ENCODE measurements around the gene TMEM132A.

The TMEM132A gene

DNA sequence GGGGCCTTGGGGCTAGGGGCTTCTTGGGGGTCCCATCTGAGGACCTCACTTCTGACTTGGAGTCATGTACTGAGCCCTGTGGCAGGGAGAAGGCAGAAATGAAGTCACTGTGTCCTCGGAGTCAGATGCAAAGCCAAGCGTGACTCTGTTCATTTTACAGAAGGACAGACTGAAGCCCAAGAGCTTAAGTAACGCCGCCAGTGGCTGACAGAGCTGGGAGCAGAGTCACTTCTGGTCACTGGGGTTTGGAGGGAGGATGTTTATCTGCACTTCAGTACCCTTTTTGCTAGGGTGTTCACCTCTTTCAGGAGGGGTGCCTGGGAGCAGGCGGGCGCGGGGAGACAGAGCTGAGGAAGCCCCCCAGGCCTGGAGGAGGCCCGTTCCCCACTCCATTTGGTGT, 57.9 kb downstream of the TMEM132A start:
- Mint-ChIP-seq H3K4me1 (ENCODE audit: low read depth) (peaks cover 96% of the 10 kb centered on the region), H3K36me3 (ENCODE audit: low read depth) (peaks cover 93% of the 10 kb centered on the region), H3K27ac (peak overlapping the region; percentile 97), H3K4me3 (peak overlapping the region; percentile 88), H3K9me3 (no peaks in the 10 kb centered on the region), H3K27me3 (no peaks in the 10 kb centered on the region)
- DNase-seq, result peak; percentile 60

DNA sequence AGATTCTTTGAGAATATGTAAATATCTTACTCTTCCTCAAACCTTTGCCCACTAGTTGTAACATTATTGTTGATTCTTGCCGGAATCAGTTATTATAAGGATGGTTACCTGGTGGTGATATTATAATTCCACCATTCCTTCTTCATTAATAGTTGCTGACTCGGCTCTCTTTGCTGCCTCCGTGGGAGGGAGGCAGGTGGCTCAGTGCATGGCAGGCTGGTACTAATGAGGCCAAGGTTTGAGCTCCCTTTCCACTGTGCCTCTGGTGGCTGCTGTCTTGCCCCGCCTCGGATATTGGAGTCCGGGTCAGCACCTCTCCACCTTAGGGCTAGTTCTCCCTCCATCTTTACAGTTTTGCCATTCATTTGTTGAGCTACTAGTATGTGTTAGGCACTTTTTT, 59.9 kb downstream of the TMEM132A start:
- no peaks in the 10 kb centered on the region for H3K27me3 Mint-ChIP-seq
- peak overlapping the region; percentile 88 for H3K4me3 Mint-ChIP-seq
- H3K36me3 Mint-ChIP-seq (ENCODE audit: low read depth), result peaks cover 93% of the 10 kb centered on the region
- peaks cover 96% of the 10 kb centered on the region for H3K4me1 Mint-ChIP-seq (ENCODE audit: low read depth)
- DNase-seq, result peak; percentile 48
- H3K27ac Mint-ChIP-seq, result peak overlapping the region; percentile 97
- H3K9me3 Mint-ChIP-seq, result no peaks in the 10 kb centered on the region

DNA sequence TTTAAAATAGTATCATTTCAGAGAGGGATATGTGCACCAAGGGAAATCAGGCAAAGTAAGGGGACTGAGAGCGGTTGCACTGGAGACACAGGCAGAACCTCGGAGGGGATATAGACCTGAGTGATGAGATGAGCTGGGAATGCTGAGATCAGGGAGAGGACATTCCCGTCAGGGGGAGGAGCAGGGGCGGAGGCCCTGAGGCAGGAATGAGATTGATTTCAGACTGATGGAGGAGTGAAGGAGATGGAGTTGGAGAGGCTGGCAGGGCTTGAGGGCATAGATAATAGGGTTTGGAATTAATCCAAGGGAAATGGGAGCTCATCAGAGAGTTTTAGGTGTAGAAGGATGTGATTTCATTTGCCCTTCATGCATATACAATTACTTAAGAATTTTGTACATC, 60.4 kb downstream of the TMEM132A start:
- H3K36me3 Mint-ChIP-seq (ENCODE audit: low read depth), result peaks cover 93% of the 10 kb centered on the region
- peak; percentile 36 for DNase-seq
- no peaks in the 10 kb centered on the region for H3K27me3 Mint-ChIP-seq
- H3K4me3 Mint-ChIP-seq, result peak overlapping the region; percentile 88
- H3K4me1 Mint-ChIP-seq (ENCODE audit: low read depth), result peaks cover 96% of the 10 kb centered on the region
- no peaks in the 10 kb centered on the region for H3K9me3 Mint-ChIP-seq
- peak overlapping the region; percentile 97 for H3K27ac Mint-ChIP-seq

DNA sequence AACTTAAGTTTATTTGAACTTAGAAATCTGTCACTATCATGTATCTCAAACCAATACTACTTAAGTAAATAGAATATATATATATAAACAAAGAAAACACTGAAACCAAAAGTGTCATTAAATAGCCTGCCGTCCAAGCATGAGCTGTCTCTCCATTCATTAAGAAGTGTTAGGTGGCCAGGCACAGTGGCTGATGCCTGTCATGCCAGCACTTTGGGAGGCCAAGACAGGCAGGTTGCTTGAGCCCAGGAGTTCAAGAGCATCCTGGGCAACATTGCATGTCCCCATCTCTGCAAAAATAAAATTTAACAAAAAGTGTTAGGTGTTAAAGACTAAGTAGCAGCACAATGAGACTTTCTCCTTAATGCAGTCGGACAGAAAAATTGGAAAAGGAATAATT, 61.2 kb downstream of the TMEM132A start:
- peak overlapping the region; percentile 88 for H3K4me3 Mint-ChIP-seq
- peaks cover 94% of the 10 kb centered on the region for H3K4me1 Mint-ChIP-seq (ENCODE audit: low read depth)
- DNase-seq, result peak; percentile 49
- H3K27ac Mint-ChIP-seq, result peak overlapping the region; percentile 97
- H3K9me3 Mint-ChIP-seq, result no peaks in the 10 kb centered on the region
- no peaks in the 10 kb centered on the region for H3K27me3 Mint-ChIP-seq
- peaks cover 91% of the 10 kb centered on the region for H3K36me3 Mint-ChIP-seq (ENCODE audit: low read depth)

DNA sequence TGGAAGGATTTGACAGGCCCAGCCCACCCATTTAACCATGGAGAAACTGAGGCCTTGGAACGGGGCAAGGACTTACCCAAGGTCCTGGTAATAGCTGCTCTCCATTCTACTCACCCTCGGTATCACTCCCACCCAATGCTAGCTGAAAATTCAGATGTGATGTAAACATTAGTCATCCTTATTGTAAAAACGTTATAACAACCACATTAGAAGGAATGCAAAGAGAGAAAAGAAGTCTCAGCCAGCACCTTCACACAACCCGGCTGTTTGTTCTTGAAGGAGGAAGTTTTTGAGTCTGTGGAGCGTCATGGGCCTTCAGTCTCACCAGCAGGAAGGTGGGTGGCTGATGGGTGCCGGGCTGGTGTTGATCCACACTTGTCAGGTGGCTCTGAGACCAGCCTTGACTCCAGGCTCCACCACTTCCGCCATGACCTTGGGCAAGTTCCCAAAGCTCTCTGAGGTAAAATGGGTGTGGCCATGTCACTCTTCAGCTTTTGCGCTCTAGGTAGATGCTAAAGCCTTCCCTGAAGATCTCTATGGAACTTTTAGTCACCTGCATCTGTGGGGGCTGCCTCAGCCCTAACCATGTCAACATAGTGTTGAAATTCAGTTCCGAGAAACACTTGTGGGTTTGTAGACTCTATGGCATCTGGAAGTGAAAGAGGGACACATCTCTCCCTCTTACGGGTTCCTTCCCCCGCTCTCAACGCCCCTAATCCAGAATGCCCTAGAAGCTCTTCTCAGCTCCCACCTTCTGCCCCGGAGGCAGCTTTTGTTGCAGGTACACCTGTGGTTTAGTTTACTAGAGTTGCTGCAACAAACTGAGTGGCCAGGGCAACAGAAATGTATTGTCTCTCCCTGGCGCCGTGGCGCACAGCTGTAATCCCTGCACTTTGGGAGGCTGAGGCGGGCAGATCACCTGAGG, 62.0 kb downstream of the TMEM132A start:
- Mint-ChIP-seq H3K36me3 (ENCODE audit: low read depth) (peaks cover 91% of the 10 kb centered on the region), H3K9me3 (no peaks in the 10 kb centered on the region), H3K27ac (peak overlapping the region; percentile 97), H3K27me3 (no peaks in the 10 kb centered on the region), H3K4me3 (peak overlapping the region; percentile 88), H3K4me1 (ENCODE audit: low read depth) (peaks cover 93% of the 10 kb centered on the region)
- peak; percentile 88 for DNase-seq
